GM11168 (cell line): ENCODE data around the gene PPP1R12C.
"Not testable (repeated sequence)": the region's sequence is repeated elsewhere in the genome, so short reads cannot be mapped to it uniquely, and the experiment has no call there.

ENCODE experiments used
- in situ Hi-C: fragments of 300-500 bp; cut with MboI; formaldehyde crosslinking; loops from one replicate; pipeline ENCODE4 v1.12.0; 2022; ENCODE audit warnings: low sequenced_read_pairs; ENCODE audit not compliant: unreplicated experiment

The PPP1R12C gene

GRCh38 chr19:55114566-55115145 lies 2.8 kb downstream of the PPP1R12C start:
- in situ Hi-C loops = no loop called here

- in situ Hi-C loops = no loop called here
These were observed 3.8 kb downstream of the PPP1R12C start for GRCh38 chr19:55113570-55114039.

GRCh38 chr19:55112777-55113569 lies 4.5 kb downstream of the PPP1R12C start:
- in situ Hi-C loops = no loop called here

GRCh38 chr19:55112246-55112776 lies 5.1 kb downstream of the PPP1R12C start:
- in situ Hi-C loops = no loop called here

GRCh38 chr19:55111238-55111831 lies 6.1 kb downstream of the PPP1R12C start:
- in situ Hi-C loops = no loop called here

- in situ Hi-C loops = no loop called here
These were observed 7.7 kb downstream of the PPP1R12C start for GRCh38 chr19:55109527-55110291.

GRCh38 chr19:55107252-55107651 lies 10.2 kb downstream of the PPP1R12C start:
- in situ Hi-C loops = not testable (repeated sequence)

GRCh38 chr19:55106591-55106990 lies 10.8 kb downstream of the PPP1R12C start:
- in situ Hi-C loops = no loop called here

- in situ Hi-C loops = no loop called here
These were observed 12.2 kb downstream of the PPP1R12C start for GRCh38 chr19:55105237-55105636.

GRCh38 chr19:55103190-55103589 lies 14.2 kb downstream of the PPP1R12C start:
- in situ Hi-C loops = no loop called here

- in situ Hi-C loops = no loop called here
These were observed 16.2 kb downstream of the PPP1R12C start for GRCh38 chr19:55101261-55101660.

- in situ Hi-C loops = no loop called here
These were observed 17.6 kb downstream of the PPP1R12C start for GRCh38 chr19:55099557-55100506.

- in situ Hi-C loops = no loop called here
These were observed 18.5 kb downstream of the PPP1R12C start for GRCh38 chr19:55098716-55099556.

- in situ Hi-C loops = no loop called here
These were observed 19.3 kb downstream of the PPP1R12C start for GRCh38 chr19:55097864-55098715.

- in situ Hi-C loops = no loop called here
These were observed 21.3 kb downstream of the PPP1R12C start for GRCh38 chr19:55096061-55096701.

GRCh38 chr19:55095260-55096060 lies 22.0 kb downstream of the PPP1R12C start:
- in situ Hi-C loops = no loop called here
